ENCODE data around the gene TMEM63C. TPM values are rescaled to one million over a fixed set of nuclear protein-coding genes. Genes with fewer than 3 reads are reported as not detected.

Gene TMEM63C
- total and polyA plus RNA-seq, 5 donors, result 0.03 to 0.23 (median 0.13) TPM; not detected in 1

- DNase-seq, result no peak
- ATAC-seq, result no peak
- Histone ChIP-seq H3K4me1 (ENCODE audit: control insufficient read depth, insufficient read depth, low read length) (no peaks in the 10 kb centered on the region), H3K9me3 (ENCODE audit: control insufficient read depth, low read length) (no peaks in the 10 kb centered on the region), H3K27me3 (ENCODE audit: control insufficient read depth, insufficient read depth) (no peaks in the 10 kb centered on the region), H3K4me3 (ENCODE audit: low read length) (no peak overlapping the region), H3K27ac (ENCODE audit: low read length) (no peak overlapping the region)
- 76% methylated on average over 2 of the region's 2 CpGs for WGBS
- intact Hi-C loops (cut with DNase I), result no loop called here
These were observed 49.3 kb downstream of the TMEM63C start for GRCh38 chr14:77230914-77231313.

- 72% methylated on average over 3 of the region's 3 CpGs for WGBS
- ATAC-seq, result no peak
- no peaks in the 10 kb centered on the region for H3K27me3 ChIP-seq (ENCODE audit: control insufficient read depth, insufficient read depth)
- H3K4me1 ChIP-seq (ENCODE audit: control insufficient read depth, insufficient read depth, low read length), result no peaks in the 10 kb centered on the region
- no peak for DNase-seq
- no peak overlapping the region for H3K4me3 ChIP-seq (ENCODE audit: low read length)
- no peak overlapping the region for H3K27ac ChIP-seq (ENCODE audit: low read length)
- intact Hi-C loops (cut with DNase I), result no loop called here
- H3K9me3 ChIP-seq (ENCODE audit: control insufficient read depth, low read length), result no peaks in the 10 kb centered on the region
These were observed 50.1 kb downstream of the TMEM63C start for GRCh38 chr14:77231721-77232120.

GRCh38 chr14:77236814-77237213, 55.2 kb downstream of the TMEM63C start:
- DNase-seq (no peak), ATAC-seq (no peak)
- Histone ChIP-seq H3K27me3 (ENCODE audit: control insufficient read depth, insufficient read depth) (no peaks in the 10 kb centered on the region), H3K27ac (ENCODE audit: low read length) (no peak overlapping the region), H3K4me1 (ENCODE audit: control insufficient read depth, insufficient read depth, low read length) (no peaks in the 10 kb centered on the region), H3K9me3 (ENCODE audit: control insufficient read depth, low read length) (no peaks in the 10 kb centered on the region), H3K4me3 (ENCODE audit: low read length) (no peak overlapping the region)
- intact Hi-C loops (cut with DNase I), result no loop called here
- WGBS, result 63% methylated on average over 7 of the region's 7 CpGs

GRCh38 chr14:77238356-77238755, 56.8 kb downstream of the TMEM63C start:
- WGBS, result 75% methylated on average over 3 of the region's 3 CpGs

GRCh38 chr14:77238996-77239395, 57.4 kb downstream of the TMEM63C start:
- Histone ChIP-seq H3K27me3 (ENCODE audit: control insufficient read depth, insufficient read depth) (no peaks in the 10 kb centered on the region), H3K9me3 (ENCODE audit: control insufficient read depth, low read length) (no peaks in the 10 kb centered on the region), H3K27ac (ENCODE audit: low read length) (no peak overlapping the region), H3K4me3 (ENCODE audit: low read length) (no peak overlapping the region), H3K4me1 (ENCODE audit: control insufficient read depth, insufficient read depth, low read length) (no peaks in the 10 kb centered on the region)
- intact Hi-C loops (cut with DNase I), result no loop called here
- DNase-seq (no peak), ATAC-seq (no peak)
- WGBS, result 45% methylated on average over 4 of the region's 4 CpGs

More at GRCh38 chr14:77238356-77238755, 56.8 kb downstream of the TMEM63C start:
- H3K4me3 ChIP-seq (ENCODE audit: low read length), result no peak overlapping the region
- no peaks in the 10 kb centered on the region for H3K9me3 ChIP-seq (ENCODE audit: control insufficient read depth, low read length)
- H3K27ac ChIP-seq (ENCODE audit: low read length), result no peak overlapping the region
- ATAC-seq (no peak), DNase-seq (no peak)
- H3K27me3 ChIP-seq (ENCODE audit: control insufficient read depth, insufficient read depth), result no peaks in the 10 kb centered on the region
- H3K4me1 ChIP-seq (ENCODE audit: control insufficient read depth, insufficient read depth, low read length), result no peaks in the 10 kb centered on the region
- intact Hi-C loops (cut with DNase I), result no loop called here

GRCh38 chr14:77239412-77239811, 57.8 kb downstream of the TMEM63C start:
- H3K4me1 ChIP-seq (ENCODE audit: control insufficient read depth, insufficient read depth, low read length), result no peaks in the 10 kb centered on the region
- 90% methylated on average over 16 of the region's 16 CpGs for WGBS
- no peak for ATAC-seq

GRCh38 chr14:77240336-77240915, 58.8 kb downstream of the TMEM63C start:
- Histone ChIP-seq H3K9me3 (ENCODE audit: control insufficient read depth, low read length) (no peaks in the 10 kb centered on the region), H3K4me1 (ENCODE audit: control insufficient read depth, insufficient read depth, low read length) (no peaks in the 10 kb centered on the region), H3K27ac (ENCODE audit: low read length) (no peak overlapping the region), H3K4me3 (ENCODE audit: low read length) (no peak overlapping the region), H3K27me3 (ENCODE audit: control insufficient read depth, insufficient read depth) (no peaks in the 10 kb centered on the region)
- WGBS, result 76% methylated on average over 15 of the region's 15 CpGs
- no peak for DNase-seq
- no peak for ATAC-seq
- intact Hi-C loops (cut with DNase I), result no loop called here

More at GRCh38 chr14:77239412-77239811, 57.8 kb downstream of the TMEM63C start:
- no peak for DNase-seq
- Histone ChIP-seq H3K27ac (ENCODE audit: low read length) (no peak overlapping the region), H3K9me3 (ENCODE audit: control insufficient read depth, low read length) (no peaks in the 10 kb centered on the region), H3K4me3 (ENCODE audit: low read length) (no peak overlapping the region), H3K27me3 (ENCODE audit: control insufficient read depth, insufficient read depth) (no peaks in the 10 kb centered on the region)
- intact Hi-C loops (cut with DNase I), result no loop called here

GRCh38 chr14:77241955-77242354, 60.4 kb downstream of the TMEM63C start:
- intact Hi-C loops (cut with DNase I), result no loop called here
- no peaks in the 10 kb centered on the region for H3K4me1 ChIP-seq (ENCODE audit: control insufficient read depth, insufficient read depth, low read length)
- ATAC-seq, result no peak

GRCh38 chr14:77242752-77243151, 61.2 kb downstream of the TMEM63C start:
- Histone ChIP-seq H3K27me3 (ENCODE audit: control insufficient read depth, insufficient read depth) (no peaks in the 10 kb centered on the region), H3K27ac (ENCODE audit: low read length) (no peak overlapping the region), H3K4me3 (ENCODE audit: low read length) (no peak overlapping the region), H3K9me3 (ENCODE audit: control insufficient read depth, low read length) (no peaks in the 10 kb centered on the region), H3K4me1 (ENCODE audit: control insufficient read depth, insufficient read depth, low read length) (no peaks in the 10 kb centered on the region)
- intact Hi-C loops (cut with DNase I), result no loop called here
- 70% methylated on average over 12 of the region's 12 CpGs for WGBS
- no peak for DNase-seq
- no peak for ATAC-seq

More at GRCh38 chr14:77241955-77242354, 60.4 kb downstream of the TMEM63C start:
- no peak for DNase-seq
- WGBS, result 55% methylated on average over 2 of the region's 2 CpGs
- no peaks in the 10 kb centered on the region for H3K9me3 ChIP-seq (ENCODE audit: control insufficient read depth, low read length)
- no peaks in the 10 kb centered on the region for H3K27me3 ChIP-seq (ENCODE audit: control insufficient read depth, insufficient read depth)
- H3K4me3 ChIP-seq (ENCODE audit: low read length), result no peak overlapping the region
- H3K27ac ChIP-seq (ENCODE audit: low read length), result no peak overlapping the region

GRCh38 chr14:77243853-77244252, 62.3 kb downstream of the TMEM63C start:
- Histone ChIP-seq H3K4me1 (ENCODE audit: control insufficient read depth, insufficient read depth, low read length) (no peaks in the 10 kb centered on the region), H3K27me3 (ENCODE audit: control insufficient read depth, insufficient read depth) (no peaks in the 10 kb centered on the region), H3K9me3 (ENCODE audit: control insufficient read depth, low read length) (no peaks in the 10 kb centered on the region), H3K4me3 (ENCODE audit: low read length) (no peak overlapping the region), H3K27ac (ENCODE audit: low read length) (no peak overlapping the region)
- intact Hi-C loops (cut with DNase I), result no loop called here
- WGBS, result 76% methylated on average over 4 of the region's 4 CpGs
- DNase-seq (no peak), ATAC-seq (no peak)

GRCh38 chr14:77245820-77246219, 64.2 kb downstream of the TMEM63C start:
- no peaks in the 10 kb centered on the region for H3K27me3 ChIP-seq (ENCODE audit: control insufficient read depth, insufficient read depth)
- intact Hi-C loops (cut with DNase I), result no loop called here
- no peak overlapping the region for H3K27ac ChIP-seq (ENCODE audit: low read length)
- H3K4me1 ChIP-seq (ENCODE audit: control insufficient read depth, insufficient read depth, low read length), result no peaks in the 10 kb centered on the region
- H3K4me3 ChIP-seq (ENCODE audit: low read length), result no peak overlapping the region
- 68% methylated on average over 4 of the region's 4 CpGs for WGBS
- ATAC-seq, result no peak
- no peaks in the 10 kb centered on the region for H3K9me3 ChIP-seq (ENCODE audit: control insufficient read depth, low read length)
- DNase-seq, result no peak

GRCh38 chr14:77246784-77247183, 65.2 kb downstream of the TMEM63C start:
- Histone ChIP-seq H3K27me3 (ENCODE audit: control insufficient read depth, insufficient read depth) (no peaks in the 10 kb centered on the region), H3K9me3 (ENCODE audit: control insufficient read depth, low read length) (no peaks in the 10 kb centered on the region), H3K4me1 (ENCODE audit: control insufficient read depth, insufficient read depth, low read length) (no peaks in the 10 kb centered on the region), H3K27ac (ENCODE audit: low read length) (no peak overlapping the region), H3K4me3 (ENCODE audit: low read length) (no peak overlapping the region)
- DNase-seq, result no peak
- no peak for ATAC-seq
- WGBS, result 83% methylated on average over 1 of the region's 1 CpG
- intact Hi-C loops (cut with DNase I), result no loop called here

All from right cardiac atrium (tissue), 5 donors.